ENCODE results near the gene CD48.
"Not testable (repeated sequence)": the region's sequence is repeated elsewhere in the genome, so short reads cannot be mapped to it uniquely, and the experiment has no call there.

Gene CD48

GRCh38 chr1:160708801-160709200, 2.8 kb downstream of the CD48 start:
- Histone ChIP-seq H3K27me3 (ENCODE audit: control insufficient read depth, insufficient read depth, low read length) (peaks cover 2% of the 10 kb centered on the region), H3K36me3 (ENCODE audit: control insufficient read depth, insufficient read depth, low read length) (no peaks in the 10 kb centered on the region), H3K9me3 (ENCODE audit: control insufficient read depth, insufficient read depth, low read length) (no peaks in the 10 kb centered on the region), H3K4me1 (ENCODE audit: control insufficient read depth, insufficient read depth, low read length) (no peaks in the 10 kb centered on the region), H3K4me3 (ENCODE audit: low read depth, low read length) (no peak overlapping the region), H3K9ac (ENCODE audit: low read depth, low read length) (no peak overlapping the region)

- Histone ChIP-seq H3K27me3 (ENCODE audit: control insufficient read depth, insufficient read depth, low read length) (peaks cover 2% of the 10 kb centered on the region), H3K4me1 (ENCODE audit: control insufficient read depth, insufficient read depth, low read length) (peaks cover 5% of the 10 kb centered on the region), H3K9me3 (ENCODE audit: control insufficient read depth, insufficient read depth, low read length) (no peaks in the 10 kb centered on the region), H3K36me3 (ENCODE audit: control insufficient read depth, insufficient read depth, low read length) (no peaks in the 10 kb centered on the region), H3K9ac (ENCODE audit: low read depth, low read length) (no peak overlapping the region), H3K4me3 (ENCODE audit: low read depth, low read length) (no peak overlapping the region)
Measured at GRCh38 chr1:160708118-160708517, 3.5 kb downstream of the CD48 start.

GRCh38 chr1:160707236-160708064, 4.2 kb downstream of the CD48 start:
- H3K27me3 ChIP-seq (ENCODE audit: control insufficient read depth, insufficient read depth, low read length) = peaks cover 2% of the 10 kb centered on the region
- peaks cover 5% of the 10 kb centered on the region for H3K4me1 ChIP-seq (ENCODE audit: control insufficient read depth, insufficient read depth, low read length)
- no peak overlapping the region for H3K4me3 ChIP-seq (ENCODE audit: low read depth, low read length)
- no peaks in the 10 kb centered on the region for H3K36me3 ChIP-seq (ENCODE audit: control insufficient read depth, insufficient read depth, low read length)
- H3K9ac ChIP-seq (ENCODE audit: low read depth, low read length) = no peak overlapping the region
- no peaks in the 10 kb centered on the region for H3K9me3 ChIP-seq (ENCODE audit: control insufficient read depth, insufficient read depth, low read length)

GRCh38 chr1:160706526-160707235, 4.9 kb downstream of the CD48 start:
- Histone ChIP-seq H3K36me3 (ENCODE audit: control insufficient read depth, insufficient read depth, low read length) (no peaks in the 10 kb centered on the region), H3K27me3 (ENCODE audit: control insufficient read depth, insufficient read depth, low read length) (peaks cover 2% of the 10 kb centered on the region), H3K9ac (ENCODE audit: low read depth, low read length) (no peak overlapping the region), H3K4me3 (ENCODE audit: low read depth, low read length) (no peak overlapping the region), H3K9me3 (ENCODE audit: control insufficient read depth, insufficient read depth, low read length) (no peaks in the 10 kb centered on the region), H3K4me1 (ENCODE audit: control insufficient read depth, insufficient read depth, low read length) (peaks cover 5% of the 10 kb centered on the region)

GRCh38 chr1:160705742-160706141, 5.9 kb downstream of the CD48 start:
- H3K4me1 ChIP-seq (ENCODE audit: control insufficient read depth, insufficient read depth, low read length) = peaks cover 5% of the 10 kb centered on the region
- peaks cover 2% of the 10 kb centered on the region for H3K27me3 ChIP-seq (ENCODE audit: control insufficient read depth, insufficient read depth, low read length)
- no peak overlapping the region for H3K4me3 ChIP-seq (ENCODE audit: low read depth, low read length)
- H3K9ac ChIP-seq (ENCODE audit: low read depth, low read length) = no peak overlapping the region
- no peaks in the 10 kb centered on the region for H3K9me3 ChIP-seq (ENCODE audit: control insufficient read depth, insufficient read depth, low read length)
- no peaks in the 10 kb centered on the region for H3K36me3 ChIP-seq (ENCODE audit: control insufficient read depth, insufficient read depth, low read length)

GRCh38 chr1:160705212-160705621, 6.4 kb downstream of the CD48 start:
- H3K9ac ChIP-seq (ENCODE audit: low read depth, low read length); H3K27me3 ChIP-seq (ENCODE audit: control insufficient read depth, insufficient read depth, low read length); H3K36me3 ChIP-seq (ENCODE audit: control insufficient read depth, insufficient read depth, low read length); H3K4me3 ChIP-seq (ENCODE audit: low read depth, low read length); H3K9me3 ChIP-seq (ENCODE audit: control insufficient read depth, insufficient read depth, low read length); H3K4me1 ChIP-seq (ENCODE audit: control insufficient read depth, insufficient read depth, low read length): not testable (repeated sequence)

- Histone ChIP-seq H3K9me3 (ENCODE audit: control insufficient read depth, insufficient read depth, low read length) (no peaks in the 10 kb centered on the region), H3K36me3 (ENCODE audit: control insufficient read depth, insufficient read depth, low read length) (no peaks in the 10 kb centered on the region), H3K4me1 (ENCODE audit: control insufficient read depth, insufficient read depth, low read length) (peaks cover 6% of the 10 kb centered on the region), H3K27me3 (ENCODE audit: control insufficient read depth, insufficient read depth, low read length) (no peaks in the 10 kb centered on the region), H3K9ac (ENCODE audit: low read depth, low read length) (no peak overlapping the region), H3K4me3 (ENCODE audit: low read depth, low read length) (no peak overlapping the region)
Measured at GRCh38 chr1:160704250-160704649, 7.4 kb downstream of the CD48 start.

GRCh38 chr1:160702100-160702499, 9.5 kb downstream of the CD48 start:
- Histone ChIP-seq H3K36me3 (ENCODE audit: control insufficient read depth, insufficient read depth, low read length) (no peaks in the 10 kb centered on the region), H3K4me1 (ENCODE audit: control insufficient read depth, insufficient read depth, low read length) (peaks cover 7% of the 10 kb centered on the region), H3K27me3 (ENCODE audit: control insufficient read depth, insufficient read depth, low read length) (no peaks in the 10 kb centered on the region), H3K4me3 (ENCODE audit: low read depth, low read length) (no peak overlapping the region), H3K9ac (ENCODE audit: low read depth, low read length) (no peak overlapping the region), H3K9me3 (ENCODE audit: control insufficient read depth, insufficient read depth, low read length) (no peaks in the 10 kb centered on the region)

- not testable (repeated sequence) for H3K4me3 ChIP-seq (ENCODE audit: low read depth, low read length); H3K9ac ChIP-seq (ENCODE audit: low read depth, low read length); H3K27me3 ChIP-seq (ENCODE audit: control insufficient read depth, insufficient read depth, low read length); H3K9me3 ChIP-seq (ENCODE audit: control insufficient read depth, insufficient read depth, low read length); H3K4me1 ChIP-seq (ENCODE audit: control insufficient read depth, insufficient read depth, low read length); H3K36me3 ChIP-seq (ENCODE audit: control insufficient read depth, insufficient read depth, low read length)
Measured at GRCh38 chr1:160692390-160692789, 19.2 kb downstream of the CD48 start.

GRCh38 chr1:160685266-160685665, 26.4 kb downstream of the CD48 start:
- no peaks in the 10 kb centered on the region for H3K36me3 ChIP-seq (ENCODE audit: control insufficient read depth, insufficient read depth, low read length)
- H3K9me3 ChIP-seq (ENCODE audit: control insufficient read depth, insufficient read depth, low read length) = no peaks in the 10 kb centered on the region
- H3K9ac ChIP-seq (ENCODE audit: low read depth, low read length) = no peak overlapping the region
- H3K4me3 ChIP-seq (ENCODE audit: low read depth, low read length) = no peak overlapping the region
- H3K27me3 ChIP-seq (ENCODE audit: control insufficient read depth, insufficient read depth, low read length) = no peaks in the 10 kb centered on the region
- H3K4me1 ChIP-seq (ENCODE audit: control insufficient read depth, insufficient read depth, low read length) = no peaks in the 10 kb centered on the region

- H3K4me3 ChIP-seq (ENCODE audit: low read depth, low read length) = no peak overlapping the region
- H3K36me3 ChIP-seq (ENCODE audit: control insufficient read depth, insufficient read depth, low read length) = no peaks in the 10 kb centered on the region
Measured at GRCh38 chr1:160682983-160683865, 28.4 kb downstream of the CD48 start.

More at GRCh38 chr1:160682983-160683865, 28.4 kb downstream of the CD48 start:
- Histone ChIP-seq H3K27me3 (ENCODE audit: control insufficient read depth, insufficient read depth, low read length) (no peaks in the 10 kb centered on the region), H3K9me3 (ENCODE audit: control insufficient read depth, insufficient read depth, low read length) (no peaks in the 10 kb centered on the region), H3K9ac (ENCODE audit: low read depth, low read length) (no peak overlapping the region), H3K4me1 (ENCODE audit: control insufficient read depth, insufficient read depth, low read length) (no peaks in the 10 kb centered on the region)
